Panc1 (cell line): ENCODE measurements around the gene FRMD4A. TPM values are rescaled to one million over a fixed set of nuclear protein-coding genes. Genes with fewer than 3 reads are reported as not detected.

Experiments used
- ATAC-seq: fragments of 200-7000 bp; cut with Tn5 transposase; 2 replicates; pipeline ENCODE4 v1.9.1; 2020; ENCODE audit warnings: mild to moderate bottlenecking, moderate library complexity
- BruUV-seq: library from RNA; stranded (reverse); fragments of 400-500 nt; replicated peaks from 2 replicates; lab custom pipeline; 2021; lab: Mats Ljungman, UMichigan
- CTCF ChIA-PET: fragments of 300-600 bp; sonication (Branson Sonifier 250); formaldehyde crosslinking; loops from one replicate; lab custom pipeline; 2022; ENCODE audit warnings: antibody characterized with exemption; lab: Charles Lee
- POLR2A ChIA-PET: fragments of 300-600 bp; sonication (Branson Sonifier 250); formaldehyde crosslinking; loops from one replicate; lab custom pipeline; 2022; ENCODE audit warnings: antibody characterized with exemption; lab: Charles Lee
- DNase-seq: peaks from one replicate; pipeline ENCODE4 v3.0.0-alpha.2; 2010; ENCODE audit warnings: low read depth, low spot score
- H3K27ac ChIP-seq: 2 replicates; pipeline ENCODE4 v1.5.1; 2011; ENCODE audit warnings: mild to moderate bottlenecking, low read length, inconsistent platforms
- H3K27me3 ChIP-seq: fragments of 200-500 bp; sonication (Bioruptor generic); 2 replicates; pipeline ENCODE4 v1.6.0; 2014; ENCODE audit warnings: low read length, inconsistent platforms; ENCODE audit not compliant: control insufficient read depth, insufficient read depth
- H3K36me3 ChIP-seq: fragments of 200-500 bp; sonication (Bioruptor generic); 2 replicates; pipeline ENCODE4 v1.5.1; 2014; ENCODE audit warnings: inconsistent platforms, mild to moderate bottlenecking, low read length, moderate library complexity; ENCODE audit not compliant: control insufficient read depth, insufficient read depth
- H3K4me1 ChIP-seq: 2 replicates; pipeline ENCODE4 v1.5.1; 2011; ENCODE audit warnings: inconsistent platforms, mild to moderate bottlenecking, low read length, moderate library complexity; ENCODE audit not compliant: control insufficient read depth, insufficient read depth
- H3K4me3 ChIP-seq, 2 experiments: 2 replicates each; pipeline ENCODE4 v1.5.1; 2011 to 2012; ENCODE audit warnings: low read depth in 2 of 2, low read length in 2 of 2, mild to moderate bottlenecking in 2 of 2, inconsistent platforms in 1 of 2, moderate library complexity in 1 of 2
- H3K9me3 ChIP-seq: fragments of 200-500 bp; sonication (Bioruptor generic); 2 replicates; pipeline ENCODE4 v1.5.1; 2014; ENCODE audit warnings: low read depth, mild to moderate bottlenecking, inconsistent platforms, low read length, moderate library complexity; ENCODE audit not compliant: control insufficient read depth, insufficient read depth
- CTCF ChIP-seq: fragments of 450-650 bp; IDR thresholded peaks from 2 replicates; pipeline ENCODE4 v1.5.1; 2017; ENCODE audit warnings: mild to moderate bottlenecking
- POLR2AphosphoS5 ChIP-seq: IDR thresholded peaks from 2 replicates; pipeline ENCODE4 v1.6.1; 2012; ENCODE audit warnings: mild to moderate bottlenecking, low read depth, low read length, moderate library complexity
- REST ChIP-seq, 2 experiments: IDR thresholded peaks; 2 replicates each; pipeline ENCODE4 v1.6.1; 2011 to 2012; ENCODE audit warnings: low read depth in 2 of 2, control low read depth in 1 of 2, low read length in 1 of 2, mild to moderate bottlenecking in 1 of 2, moderate library complexity in 1 of 2; ENCODE audit not compliant: insufficient read depth in 1 of 2
- SIN3A ChIP-seq: IDR thresholded peaks from 2 replicates; pipeline ENCODE4 v1.6.1; 2012; ENCODE audit warnings: low read depth, mild to moderate bottlenecking, low read length, moderate library complexity, borderline replicate concordance; ENCODE audit not compliant: insufficient read depth
- TCF7L2 ChIP-seq: IDR thresholded peaks from 2 replicates; pipeline ENCODE4 v1.6.1; 2011; ENCODE audit warnings: mild to moderate bottlenecking, low read depth, low read length, inconsistent platforms
- in situ Hi-C: cut with HindIII; loops from 2 replicates; pipeline ENCODE4 v1.10.0; 2016; ENCODE audit warnings: low sequenced_read_pairs, low pct_unique_long_range_greater_than_20kb
- intact Hi-C: fragments of 100-400 bp; cut with micrococcal nuclease; formaldehyde crosslinking; loops from one replicate; pipeline ENCODE4 v1.10.0; 2022; ENCODE audit not compliant: unreplicated experiment
- total RNA-seq: library from RNA; stranded (reverse); gene quantifications from one replicate; pipeline ENCODE4 v1.2.1, GENCODE V29; 2021; ENCODE audit not compliant: unreplicated experiment

Gene FRMD4A
- total RNA-seq, 1 experiment from 2014 or later: 7.1 TPM

DNA sequence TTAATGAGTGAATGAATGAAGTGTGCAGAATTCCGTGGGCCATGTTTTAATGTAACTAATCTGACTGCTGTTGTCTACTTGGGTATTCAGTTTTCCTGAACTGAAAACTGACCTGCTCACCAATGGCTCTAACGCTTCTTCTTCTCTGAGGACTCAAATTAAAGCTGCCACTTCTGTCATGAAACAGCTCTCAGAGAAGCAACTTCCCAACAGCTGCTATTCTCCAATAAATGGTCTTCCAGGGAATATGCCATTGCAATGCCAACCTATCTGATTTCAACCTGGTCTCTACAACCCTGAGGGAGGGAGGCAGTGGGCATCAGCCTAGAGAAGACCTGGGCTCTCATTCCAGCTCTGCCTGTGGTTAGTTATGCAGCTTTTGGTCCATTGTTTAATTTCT, 69.4 kb downstream of the FRMD4A start:
- DNase-seq (no peak), ATAC-seq (no peak)
- intact Hi-C loops (no loop called here), in situ Hi-C loops (no loop called here)
- no peak overlapping the region for H3K27ac ChIP-seq
- no peaks in the 10 kb centered on the region for H3K36me3 ChIP-seq
- H3K4me3 ChIP-seq: no peak overlapping the region
- no TSS peak for BruUV-seq
- H3K4me1 ChIP-seq: no peaks in the 10 kb centered on the region
- TF ChIP-seq TCF7L2 (no peak), SIN3A (no peak), CTCF (no peak), POLR2AphosphoS5 (no peak), REST (IDR thresholded peaks at IDR 0.05; ENCODE audit: insufficient read depth in 1 of 2, low read depth in 2 of 2, low read length in 1 of 2) (no peak)
- H3K27me3 ChIP-seq: no peaks in the 10 kb centered on the region
- ChIA-PET CTCF (no interaction called here), POLR2A (no interaction called here)
- H3K9me3 ChIP-seq: no peaks in the 10 kb centered on the region

DNA sequence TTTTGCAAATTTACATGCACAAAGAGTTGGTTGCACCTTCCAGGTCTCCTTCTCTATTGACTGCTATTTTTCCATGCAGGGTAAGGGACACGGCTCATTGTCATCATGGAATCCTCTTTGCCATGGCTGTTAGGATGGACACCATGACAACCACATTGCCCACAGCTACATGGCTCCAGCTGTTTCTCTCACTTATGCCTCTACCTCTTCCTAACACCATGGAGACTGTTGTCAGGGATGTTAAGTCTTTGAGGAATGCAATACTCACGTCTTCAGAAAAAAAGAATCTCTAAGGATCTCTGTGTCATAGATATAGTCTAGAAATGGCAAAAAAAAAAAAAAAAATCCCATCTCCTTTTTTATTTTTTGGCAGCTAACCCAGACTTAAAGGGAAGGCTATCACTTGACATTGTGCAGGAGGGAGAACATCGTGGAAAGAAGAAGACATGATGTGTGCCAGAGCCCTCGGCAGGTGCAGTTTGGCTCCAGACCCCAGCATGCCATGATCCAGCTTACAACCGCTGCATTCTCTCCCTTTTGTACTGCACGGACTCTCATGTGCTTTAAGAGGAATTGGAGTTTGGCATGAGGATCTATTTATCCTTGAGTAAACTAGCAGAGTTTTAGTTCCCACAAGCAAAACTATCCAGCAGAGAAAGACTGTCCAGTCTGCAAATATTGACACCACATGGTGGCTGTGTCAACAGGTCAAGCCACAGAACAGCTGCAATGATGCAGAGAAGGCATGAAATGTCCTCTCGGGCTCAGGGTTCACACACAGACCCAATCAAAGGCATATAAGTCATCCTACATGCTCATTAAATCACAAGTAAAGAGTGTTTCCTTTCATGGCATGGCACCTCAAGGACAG, 70.8 kb downstream of the FRMD4A start:
- ATAC-seq: no peak
- TF ChIP-seq CTCF (no peak), REST (IDR thresholded peaks at IDR 0.05; ENCODE audit: insufficient read depth in 1 of 2, low read depth in 2 of 2, low read length in 1 of 2) (no peak)
- intact Hi-C loops (no loop called here), in situ Hi-C loops (no loop called here)
- no peaks in the 10 kb centered on the region for H3K27me3 ChIP-seq
- ChIA-PET CTCF (no interaction called here), POLR2A (no interaction called here)
- H3K36me3 ChIP-seq: no peaks in the 10 kb centered on the region
- no peak overlapping the region for H3K27ac ChIP-seq
- DNase-seq: no peak
- no peaks in the 10 kb centered on the region for H3K9me3 ChIP-seq
- no TSS peak for BruUV-seq
- no peaks in the 10 kb centered on the region for H3K4me1 ChIP-seq
- no peak overlapping the region for H3K4me3 ChIP-seq
